Kidney (tissue), 14 donors: Measurements from ENCODE around the gene WFDC12. TPM values are rescaled to one million over a fixed set of nuclear protein-coding genes. Genes with fewer than 3 reads are reported as not detected.
A peak's percentile ranks its signal among the peaks of the same experiment; 100 is the strongest.
"Not testable (repeated sequence)": the region's sequence is repeated elsewhere in the genome, so short reads cannot be mapped to it uniquely, and the experiment has no call there.

Experiments used
- DNase-seq, 5 donors: peaks; one replicate each; pipeline ENCODE4 v3.0.0-alpha.2; 2013 to 2020
- FAIRE-seq: peaks from 2 replicates; lab custom pipeline; 2012; peaks lifted over from hg19 to GRCh38; lab: Jason Lieb, UNC
- H3K27ac ChIP-seq, 2 donors: one replicate each; pipeline ENCODE4 v1.7.0; 2013; ENCODE audit warnings: low read depth in 2 of 2, low read length in 2 of 2, inconsistent platforms in 1 of 2
- H3K27me3 ChIP-seq: one replicate; pipeline ENCODE4 v1.7.1; 2013; ENCODE audit warnings: low read length, inconsistent platforms; ENCODE audit not compliant: control insufficient read depth, insufficient read depth
- H3K36me3 ChIP-seq, 3 donors: one replicate each; pipeline versions ENCODE4 v1.7.0 to v1.7.1; 2013; ENCODE audit warnings: low read length in 3 of 3, control low read depth in 1 of 3, inconsistent platforms in 1 of 3; ENCODE audit not compliant: insufficient read depth in 3 of 3, control insufficient read depth in 2 of 3
- H3K4me1 ChIP-seq, 3 donors: one replicate each; pipeline versions ENCODE4 v1.7.0 to v1.7.1; 2013; ENCODE audit warnings: low read length in 3 of 3, inconsistent platforms in 1 of 3, low read depth in 1 of 3; ENCODE audit not compliant: control insufficient read depth in 2 of 3, insufficient read depth in 2 of 3
- H3K4me3 ChIP-seq, 3 donors: one replicate each; pipeline versions ENCODE4 v1.7.0 to v1.8.1; 2013; ENCODE audit warnings: low read length in 3 of 3, control low read depth in 1 of 3, inconsistent platforms in 1 of 3
- H3K9ac ChIP-seq, 3 donors: one replicate each; pipeline versions ENCODE4 v1.7.0 to v1.7.1; 2013; ENCODE audit warnings: low read length in 3 of 3, control low read depth in 1 of 3, inconsistent platforms in 1 of 3
- H3K9me3 ChIP-seq, 3 donors: one replicate each; pipeline versions ENCODE4 v1.7.0 to v1.7.1; 2013; ENCODE audit warnings: low read length in 3 of 3, control low read depth in 1 of 3, inconsistent platforms in 1 of 3; ENCODE audit not compliant: control insufficient read depth in 2 of 3, insufficient read depth in 1 of 3
- intact Hi-C: fragments of 100-400 bp; cut with DNase I; formaldehyde crosslinking; loops from one replicate; pipeline ENCODE4 v1.11.1; 2022
- polyA plus RNA-seq: library from polyadenylated mRNA; stranded (reverse); fragments of 350-450 nt; fragmentation: Illumina TruSeq; extraction: RNeasy Lipid Tissue Mini Kit (QIAGEN cat#74804); gene quantifications from one replicate; pipeline ENCODE4 v1.2.3, GENCODE V29; 2014; ENCODE audit warnings: low read depth, low replicate concordance; ENCODE audit not compliant: insufficient read depth
- total RNA-seq: library from RNA; stranded (reverse); fragmentation: NEBNext Ultra II Directional; extraction: Animal tissue kit (Norgen Biotek cat#: 25700); gene quantifications from one replicate; pipeline ENCODE4 v1.2.1, GENCODE V29; 2021
- TF ChIP-seq, protein P1 (sequence below): IDR thresholded peaks from 3 replicates; pipeline ENCODE4 v1.5.1; 2012; ENCODE audit warnings: mild to moderate bottlenecking, moderate library complexity, borderline replicate concordance; ENCODE audit not compliant: insufficient read depth; ENCODE audit errors: extremely low read depth
- donor health status: control.
- donor health status: control.
- donor health status: control.
- donor health status: control.
- donor health status: control.
- donor health status: DM: yes; HTN: yes; CAD: no.
- donor health status: Normal renal cell carcinoma (clear cell type).

WFDC12 gene
- total and polyA plus RNA-seq, 2 donors from 2014 or later: 1.4 TPM; not detected in 1

DNA sequence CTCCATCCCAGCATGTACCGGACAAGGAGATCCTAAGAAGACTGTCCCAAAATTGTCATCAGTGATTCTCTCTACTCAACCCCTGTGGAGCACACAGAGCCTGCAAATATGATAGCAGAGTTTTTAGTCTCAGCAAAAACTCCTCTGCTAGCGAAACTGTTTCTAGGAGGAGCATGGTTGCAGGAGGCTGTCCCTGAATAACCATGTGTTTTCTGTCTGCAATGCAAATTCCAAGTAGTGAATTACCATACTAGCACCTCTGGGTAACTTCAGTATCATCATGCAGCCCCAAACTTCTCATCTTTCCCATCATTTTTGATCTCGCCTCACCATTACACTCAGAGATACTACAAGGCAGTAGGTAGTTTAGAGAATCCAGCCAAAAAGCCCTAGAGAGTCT lies 24.8 kb upstream of the WFDC12 start:
- DNase-seq: no peak
- FAIRE-seq: no peak

DNA sequence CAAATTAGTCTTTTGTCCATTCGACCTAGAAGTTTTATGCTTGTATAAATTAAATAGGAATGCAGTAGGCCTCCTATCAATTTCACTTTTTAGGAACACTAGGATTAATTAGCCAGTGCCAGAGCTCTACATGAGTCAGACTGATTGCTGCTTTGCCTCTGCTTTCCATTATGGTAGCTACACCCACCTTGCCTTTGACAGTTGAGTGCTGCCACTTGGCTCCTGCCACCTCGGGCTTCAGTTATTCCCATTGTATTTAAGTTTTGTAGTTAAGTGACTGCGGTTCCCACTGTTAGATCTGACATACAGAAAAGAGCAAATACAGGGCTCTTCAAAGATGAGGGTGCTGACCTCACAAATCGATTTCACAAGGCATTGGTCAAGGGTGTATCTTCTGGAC lies 16.6 kb upstream of the WFDC12 start:
- H3K4me1 ChIP-seq: no peaks in the 10 kb centered on the region
- H3K27me3 ChIP-seq: no peaks in the 10 kb centered on the region
- no peaks in the 10 kb centered on the region for H3K36me3 ChIP-seq
- no peaks in the 10 kb centered on the region for H3K9me3 ChIP-seq
- TF ChIP-seq, protein P1, sequence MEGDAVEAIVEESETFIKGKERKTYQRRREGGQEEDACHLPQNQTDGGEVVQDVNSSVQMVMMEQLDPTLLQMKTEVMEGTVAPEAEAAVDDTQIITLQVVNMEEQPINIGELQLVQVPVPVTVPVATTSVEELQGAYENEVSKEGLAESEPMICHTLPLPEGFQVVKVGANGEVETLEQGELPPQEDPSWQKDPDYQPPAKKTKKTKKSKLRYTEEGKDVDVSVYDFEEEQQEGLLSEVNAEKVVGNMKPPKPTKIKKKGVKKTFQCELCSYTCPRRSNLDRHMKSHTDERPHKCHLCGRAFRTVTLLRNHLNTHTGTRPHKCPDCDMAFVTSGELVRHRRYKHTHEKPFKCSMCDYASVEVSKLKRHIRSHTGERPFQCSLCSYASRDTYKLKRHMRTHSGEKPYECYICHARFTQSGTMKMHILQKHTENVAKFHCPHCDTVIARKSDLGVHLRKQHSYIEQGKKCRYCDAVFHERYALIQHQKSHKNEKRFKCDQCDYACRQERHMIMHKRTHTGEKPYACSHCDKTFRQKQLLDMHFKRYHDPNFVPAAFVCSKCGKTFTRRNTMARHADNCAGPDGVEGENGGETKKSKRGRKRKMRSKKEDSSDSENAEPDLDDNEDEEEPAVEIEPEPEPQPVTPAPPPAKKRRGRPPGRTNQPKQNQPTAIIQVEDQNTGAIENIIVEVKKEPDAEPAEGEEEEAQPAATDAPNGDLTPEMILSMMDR: no peak
- H3K4me3 ChIP-seq: no peak overlapping the region
- intact Hi-C loops: no loop called here
- no peak for FAIRE-seq
- no peak for DNase-seq
- H3K9ac ChIP-seq: no peak overlapping the region
- no peak overlapping the region for H3K27ac ChIP-seq

More for the DNA sequence above, 24.8 kb upstream of the WFDC12 start:
- H3K27ac ChIP-seq: no peak overlapping the region
- TF ChIP-seq, protein P1: no peak
- no peaks in the 10 kb centered on the region for H3K4me1 ChIP-seq
- H3K36me3 ChIP-seq: no peaks in the 10 kb centered on the region
- no peaks in the 10 kb centered on the region for H3K27me3 ChIP-seq
- H3K4me3 ChIP-seq: no peak overlapping the region
- no peaks in the 10 kb centered on the region for H3K9me3 ChIP-seq
- intact Hi-C loops: no loop called here
- H3K9ac ChIP-seq: no peak overlapping the region

DNA sequence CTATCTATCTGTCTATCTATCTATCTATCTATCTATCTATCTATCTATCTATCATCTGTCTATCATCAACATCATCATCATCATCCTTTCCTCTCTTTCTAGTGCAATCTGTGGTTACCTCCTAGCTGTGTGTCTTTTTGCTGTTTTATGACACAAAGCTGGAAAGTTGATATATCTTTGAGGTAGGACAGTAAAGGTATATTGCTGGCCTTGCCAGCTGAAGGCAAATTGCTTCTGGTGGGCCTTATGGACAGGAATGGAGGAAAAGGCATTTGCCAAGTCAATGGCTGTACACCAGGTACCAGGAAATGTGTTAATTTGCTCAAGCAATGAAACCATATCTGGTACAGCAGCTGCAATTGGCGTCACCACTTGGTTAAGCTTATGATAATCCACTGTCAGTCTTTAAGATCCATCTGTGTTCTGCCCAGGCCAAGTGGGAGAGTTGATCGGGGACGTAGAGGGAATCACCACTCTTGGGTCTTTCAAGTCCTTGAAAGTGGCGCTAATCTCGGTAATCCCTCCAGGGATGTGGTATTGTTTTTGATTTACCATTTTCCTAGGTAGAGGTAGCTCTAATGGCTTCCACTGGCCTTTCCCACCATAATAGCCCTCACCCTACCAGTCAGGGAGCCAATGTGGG lies 15.6 kb upstream of the WFDC12 start:
- H3K27ac ChIP-seq, DNase-seq, intact Hi-C loops, H3K36me3 ChIP-seq, H3K27me3 ChIP-seq, H3K9ac ChIP-seq, H3K4me3 ChIP-seq, H3K9me3 ChIP-seq, H3K4me1 ChIP-seq, FAIRE-seq: not testable (repeated sequence)

DNA sequence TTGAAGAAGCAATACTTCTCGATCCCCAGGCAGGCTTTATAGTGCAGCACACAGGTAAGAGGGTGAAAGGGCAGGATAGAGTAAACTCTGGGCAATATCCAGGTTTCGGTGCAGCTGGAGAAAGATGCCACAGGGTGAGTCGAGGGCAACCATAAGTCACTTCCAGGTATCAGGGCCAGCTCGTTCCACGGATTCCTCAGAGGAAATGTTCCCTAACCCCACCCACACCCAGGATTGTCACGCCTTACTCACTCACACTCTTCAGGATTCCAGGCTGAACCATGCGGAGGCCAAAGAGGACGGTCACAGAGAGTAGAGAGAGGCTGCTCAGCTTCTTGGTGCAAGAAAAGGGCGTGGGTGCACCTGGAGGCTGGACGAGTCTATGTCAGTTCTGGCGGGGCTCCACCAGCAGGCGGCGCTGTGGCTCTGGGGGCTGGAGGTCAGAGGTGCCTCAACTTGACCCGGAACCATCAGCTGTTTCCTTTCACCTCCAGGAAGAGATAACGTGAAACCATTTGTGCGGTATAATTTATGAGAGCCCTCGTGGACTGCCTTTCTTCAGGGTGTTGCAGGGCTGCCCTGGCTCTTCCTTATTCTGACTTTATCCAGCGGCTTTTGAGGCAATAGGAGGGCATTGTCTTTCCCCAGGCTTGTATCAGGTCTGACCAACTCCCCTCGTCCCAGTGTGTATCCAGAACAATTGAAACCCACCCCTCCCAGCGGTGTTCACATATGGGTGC lies 14.5 kb upstream of the WFDC12 start:
- Histone ChIP-seq H3K27ac (no peak overlapping the region), H3K4me1 (no peaks in the 10 kb centered on the region), H3K27me3 (no peaks in the 10 kb centered on the region), H3K9ac (no peak overlapping the region), H3K9me3 (no peaks in the 10 kb centered on the region), H3K4me3 (no peak overlapping the region), H3K36me3 (no peaks in the 10 kb centered on the region)
- DNase-seq (peak in 2 of 5 donors; percentile 1 to 84), FAIRE-seq (no peak)
- intact Hi-C loops: no loop called here
- TF ChIP-seq, protein P1: peak; percentile 49
